IMR-90 (cell line): ENCODE results near the gene RHBDF1. TPM values are rescaled to one million over a fixed set of nuclear protein-coding genes. Genes with fewer than 3 reads are reported as not detected.

Experiments
- ATAC-seq: fragments of 200-7000 bp; cut with Tn5 transposase; 2 replicates; pipeline ENCODE4 v1.9.1; 2020; ENCODE audit warnings: low read depth, mild to moderate bottlenecking, moderate library complexity
- BruUV-seq: library from RNA; stranded (reverse); fragments of 400-500 nt; replicated peaks from 2 replicates; lab custom pipeline; 2021; lab: Mats Ljungman, UMichigan
- CTCF ChIA-PET: fragments of 300-600 bp; formaldehyde crosslinking; extraction: SDS; loops from one replicate; lab custom pipeline; 2021; ENCODE audit warnings: antibody characterized with exemption; lab: Yijun Ruan, JAX
- POLR2A ChIA-PET: fragments of 300-600 bp; sonication (Branson Sonifier 250); formaldehyde crosslinking; loops from one replicate; lab custom pipeline; 2022; ENCODE audit warnings: antibody characterized with exemption; ENCODE audit not compliant: unreplicated experiment; lab: Charles Lee
- DNase-seq: peaks from one replicate; pipeline ENCODE4 v3.0.0; 2013
- H2AFZ ChIP-seq: replicated peaks from 2 replicates; pipeline ENCODE3; 2013; ENCODE audit warnings: low read length, mild to moderate bottlenecking; ENCODE audit not compliant: poor library complexity
- H2AK5ac ChIP-seq: 2 replicates; pipeline ENCODE4 v1.6.1; 2013; ENCODE audit warnings: low read depth, low read length, inconsistent platforms
- H2AK9ac ChIP-seq: replicated peaks from 2 replicates; pipeline ENCODE3; 2013; ENCODE audit warnings: mild to moderate bottlenecking, low read depth, low read length, moderate library complexity; ENCODE audit not compliant: poor library complexity
- H2BK120ac ChIP-seq: 2 replicates; pipeline ENCODE4 v1.6.1; 2013; ENCODE audit warnings: low read depth, low read length, inconsistent platforms
- H2BK15ac ChIP-seq: 3 replicates; pipeline ENCODE4 v1.6.1; 2013; ENCODE audit warnings: low read depth, low read length, inconsistent platforms
- H2BK20ac ChIP-seq: 2 replicates; pipeline ENCODE4 v1.6.1; 2013; ENCODE audit warnings: low read depth, mild to moderate bottlenecking, inconsistent platforms, low read length, moderate library complexity
- H2BK5ac ChIP-seq: 2 replicates; pipeline ENCODE4 v1.6.1; 2013; ENCODE audit warnings: mild to moderate bottlenecking, low read depth, low read length, inconsistent platforms; ENCODE audit not compliant: poor library complexity, severe bottlenecking
- H3K14ac ChIP-seq: replicated peaks from 2 replicates; pipeline ENCODE4 v1.6.1; 2013; ENCODE audit warnings: low read depth, low read length, inconsistent platforms
- H3K18ac ChIP-seq: 2 replicates; pipeline ENCODE4 v1.6.1; 2013; ENCODE audit warnings: low read depth, low read length, control low read depth
- H3K23ac ChIP-seq: 2 replicates; pipeline ENCODE4 v1.6.1; 2013; ENCODE audit warnings: low read depth, low read length, inconsistent platforms
- H3K27ac ChIP-seq: 2 replicates; pipeline ENCODE4 v1.5.1; 2013; ENCODE audit warnings: mild to moderate bottlenecking, control low read depth, low read length; ENCODE audit not compliant: insufficient read depth
- H3K27me3 ChIP-seq: 2 replicates; pipeline ENCODE4 v1.6.1; 2013; ENCODE audit warnings: low read length; ENCODE audit not compliant: control insufficient read depth, insufficient read depth
- H3K36me3 ChIP-seq: 2 replicates; pipeline ENCODE4 v1.6.1; 2013; ENCODE audit warnings: low read length, mixed read lengths; ENCODE audit not compliant: control insufficient read depth, insufficient read depth
- H3K4ac ChIP-seq: 2 replicates; pipeline ENCODE4 v1.6.1; 2013; ENCODE audit warnings: low read depth, low read length, inconsistent platforms
- H3K4me1 ChIP-seq: 2 replicates; pipeline ENCODE4 v1.6.1; 2013; ENCODE audit warnings: low read length, mixed read lengths; ENCODE audit not compliant: control insufficient read depth, insufficient read depth
- H3K4me2 ChIP-seq: 2 replicates; pipeline ENCODE4 v1.6.1; 2013; ENCODE audit warnings: low read depth, mild to moderate bottlenecking, control low read depth, low read length, moderate library complexity
- H3K4me3 ChIP-seq: 2 replicates; pipeline ENCODE4 v1.5.1; 2013; ENCODE audit warnings: low read depth, mild to moderate bottlenecking, control low read depth, low read length, moderate library complexity; ENCODE audit not compliant: insufficient read depth
- H3K56ac ChIP-seq: 2 replicates; pipeline ENCODE4 v1.6.1; 2013; ENCODE audit warnings: low read length, inconsistent platforms; ENCODE audit not compliant: insufficient read depth; ENCODE audit errors: extremely low read depth
- H3K79me1 ChIP-seq, 2 experiments: 2 replicates each; pipeline ENCODE4 v1.6.1; 2013; ENCODE audit warnings: low read length in 2 of 2, inconsistent platforms in 1 of 2, low read depth in 1 of 2
- H3K9ac ChIP-seq: 2 replicates; pipeline ENCODE4 v1.6.1; 2013; ENCODE audit warnings: low read depth, low read length, control low read depth
- H3K9me1 ChIP-seq: 2 replicates; pipeline ENCODE4 v1.6.1; 2013; ENCODE audit warnings: low read length, inconsistent platforms; ENCODE audit not compliant: insufficient read depth
- H3K9me3 ChIP-seq: 2 replicates; pipeline ENCODE4 v1.6.1; 2013; ENCODE audit warnings: low read length; ENCODE audit not compliant: control insufficient read depth, insufficient read depth
- H4K20me1 ChIP-seq: 2 replicates; pipeline ENCODE4 v1.6.1; 2013; ENCODE audit warnings: low read length, inconsistent platforms; ENCODE audit not compliant: insufficient read depth
- H4K5ac ChIP-seq: 2 replicates; pipeline ENCODE4 v1.6.1; 2013; ENCODE audit warnings: mild to moderate bottlenecking, low read depth, low read length, control low read depth
- H4K8ac ChIP-seq, 2 experiments: 2 replicates each; pipeline ENCODE4 v1.6.1; 2013; ENCODE audit warnings: low read depth in 2 of 2, low read length in 2 of 2, control low read depth in 1 of 2, inconsistent platforms in 1 of 2
- H4K91ac ChIP-seq: 2 replicates; pipeline ENCODE4 v1.6.1; 2013; ENCODE audit warnings: low read depth, low read length, inconsistent platforms; ENCODE audit not compliant: insufficient read depth
- MXI1 ChIP-seq: IDR thresholded peaks from 2 replicates; pipeline ENCODE4 v1.6.1; 2012; ENCODE audit warnings: low read depth, mild to moderate bottlenecking, low read length, moderate library complexity, borderline replicate concordance
- RAD21 ChIP-seq: IDR thresholded peaks from 2 replicates; pipeline ENCODE4 v1.6.1; 2012; ENCODE audit warnings: low read length, improper control_type of control experiment
- WGBS, 2 experiments: methylation state at CpG; one replicate each; pipeline versions ENCODE4 v1.1.5 to v1.1.7; 2013; ENCODE audit warnings: missing lambda C conversion rate in 2 of 2; ENCODE audit not compliant: insufficient read length in 1 of 2; ENCODE audit errors: extremely low coverage in 2 of 2; 5-methylcytosine and 5-hydroxymethylcytosine counted together
- dilution Hi-C: fragments of 300-500 bp; cut with HindIII; formaldehyde crosslinking; loops from one replicate; pipeline ENCODE4 v1.14.3; 2018; ENCODE audit warnings: low sequenced_read_pairs; ENCODE audit not compliant: unreplicated experiment
- in situ Hi-C: fragments of 300-500 bp; cut with MboI; formaldehyde crosslinking; loops from 3 replicates; pipeline ENCODE4 v1.14.3; 2019; ENCODE audit warnings: low sequenced_read_pairs, inconsistent platforms, mixed read lengths
- intact Hi-C: fragments of 100-400 bp; cut with micrococcal nuclease; formaldehyde crosslinking; loops from 2 replicates; pipeline ENCODE4 v1.10.0; 2022
- microRNA-seq, 2 experiments: library from miRNA; stranded (forward) in 1 of 2; unstranded in 1 of 2; fragments of 10-50 nt in 1 of 2; fragments of <30 nt in 1 of 2; gene quantifications in 1 of 2; microRNA quantifications in 1 of 2; one replicate each; pipeline versions ENCODE3 to v1.1.0; 2013 to 2020; ENCODE audit not compliant: insufficient read depth in 1 of 2, insufficient read length in 1 of 2, unreplicated experiment in 1 of 2
- polyA plus RNA-seq, 3 experiments: library from polyadenylated mRNA; depleted of rRNA; stranded (reverse); fragments of >200 nt; gene quantifications; 2 replicates each; pipeline ENCODE4 v1.2.3, GENCODE V29; 2012; ENCODE audit warnings: low replicate concordance in 1 of 3
- small RNA-seq, 5 experiments: library from RNA; depleted of rRNA; stranded (forward); fragments of <200 nt; gene quantifications; one replicate each; pipeline ENCODE3, GENCODE V24; 2012
- total RNA-seq: library from RNA; depleted of rRNA; stranded (reverse); fragments of >200 nt; gene quantifications from 2 replicates; pipeline ENCODE4 v1.2.3, GENCODE V29; 2012; rRNA removed
- TF ChIP-seq, protein P1 (sequence below): fragments of 150-350 bp; IDR thresholded peaks from 2 replicates; pipeline ENCODE4 v1.6.1; 2016; ENCODE audit warnings: low read depth, mild to moderate bottlenecking, low read length, moderate library complexity, borderline replicate concordance
- TF ChIP-seq, protein P2 (sequence below): conservative IDR thresholded peaks from 2 replicates; pipeline ENCODE4 v1.5.1; 2012; ENCODE audit warnings: mild to moderate bottlenecking, low read depth, low read length, improper control_type of control experiment

The RHBDF1 gene
- total and polyA plus RNA-seq, 2 of the 4 experiments (the other 2 are of a cell fraction) = 13.8 to 86.6 TPM

DNA sequence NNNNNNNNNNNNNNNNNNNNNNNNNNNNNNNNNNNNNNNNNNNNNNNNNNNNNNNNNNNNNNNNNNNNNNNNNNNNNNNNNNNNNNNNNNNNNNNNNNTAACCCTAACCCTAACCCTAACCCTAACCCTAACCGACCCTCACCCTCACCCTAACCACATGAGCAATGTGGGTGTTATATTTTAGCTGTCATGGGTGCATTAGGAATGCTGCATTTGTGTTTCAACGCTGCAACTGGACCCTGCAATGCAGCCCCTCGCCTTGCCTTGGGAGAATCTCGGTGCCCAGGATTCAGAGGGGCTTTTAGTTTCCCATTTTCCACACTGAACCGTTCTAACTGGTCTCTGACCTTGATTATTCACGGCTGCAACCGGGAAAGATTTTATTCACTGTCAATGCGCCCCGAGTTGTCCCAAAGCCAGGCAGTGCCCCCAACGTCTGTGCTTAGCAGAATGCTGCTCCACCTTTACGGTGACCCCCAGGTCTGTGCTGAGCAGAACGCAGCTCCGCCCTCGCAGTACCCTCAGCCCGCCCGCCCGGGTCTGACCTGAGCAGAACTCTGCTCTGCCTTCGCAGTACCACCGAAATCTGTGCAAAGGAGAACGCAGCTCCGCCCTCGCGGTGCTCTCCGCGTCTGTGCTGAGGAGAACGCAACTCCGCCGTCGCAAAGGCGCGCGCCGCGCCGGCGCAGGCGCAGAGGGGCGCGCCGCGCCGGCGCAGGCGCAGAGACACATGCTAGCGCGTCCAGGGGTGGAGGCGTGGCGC, 62.3 kb downstream of the RHBDF1 start:
- ATAC-seq (peak; percentile 94), DNase-seq (no peak)
- Histone ChIP-seq H3K27me3 (no peaks in the 10 kb centered on the region), H4K91ac (no peak overlapping the region), H3K56ac (no peak overlapping the region), H3K18ac (no peak overlapping the region), H3K4me1 (no peaks in the 10 kb centered on the region), H3K9ac (no peak overlapping the region), H3K14ac (no peak overlapping the region), H3K9me1 (no peaks in the 10 kb centered on the region), H3K4ac (no peak overlapping the region), H3K36me3 (no peaks in the 10 kb centered on the region), H2BK5ac (no peak overlapping the region), H3K23ac (no peak overlapping the region), H4K8ac (0 out of 4 replicates have a peak overlapping the region, but pooled peaks of 1 of the 2 experiments have one; percentile 16), H3K4me2 (no peak overlapping the region), H3K79me1 (no peaks in the 10 kb centered on the region), H2AK9ac (no peak overlapping the region), H2BK15ac (no peak overlapping the region), H2BK20ac (no peak overlapping the region), H2AK5ac (no peak overlapping the region), H3K4me3 (peak overlapping the region; percentile 31), H3K27ac (no peak overlapping the region; the same call in 1 of the 2 replicates), H4K20me1 (no peaks in the 10 kb centered on the region), H2AFZ (no peak overlapping the region), H2BK120ac (no peak overlapping the region), H3K9me3 (no peaks in the 10 kb centered on the region), H4K5ac (no peak overlapping the region)
- POLR2A ChIA-PET = no interaction called here
- dilution Hi-C loops (no loop called here), intact Hi-C loops (no loop called here), in situ Hi-C loops (no loop called here)
- 82% methylated on average over 11 of the region's 48 CpGs; no CpG with 5 or more reads in 1 of the 2 experiments for WGBS, 2 experiments
- no peak for TF ChIP-seq RAD21
- TF ChIP-seq, protein P1, sequence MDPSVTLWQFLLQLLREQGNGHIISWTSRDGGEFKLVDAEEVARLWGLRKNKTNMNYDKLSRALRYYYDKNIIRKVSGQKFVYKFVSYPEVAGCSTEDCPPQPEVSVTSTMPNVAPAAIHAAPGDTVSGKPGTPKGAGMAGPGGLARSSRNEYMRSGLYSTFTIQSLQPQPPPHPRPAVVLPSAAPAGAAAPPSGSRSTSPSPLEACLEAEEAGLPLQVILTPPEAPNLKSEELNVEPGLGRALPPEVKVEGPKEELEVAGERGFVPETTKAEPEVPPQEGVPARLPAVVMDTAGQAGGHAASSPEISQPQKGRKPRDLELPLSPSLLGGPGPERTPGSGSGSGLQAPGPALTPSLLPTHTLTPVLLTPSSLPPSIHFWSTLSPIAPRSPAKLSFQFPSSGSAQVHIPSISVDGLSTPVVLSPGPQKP = no peak
- no peak for TF ChIP-seq MXI1
- TF ChIP-seq, protein P2, sequence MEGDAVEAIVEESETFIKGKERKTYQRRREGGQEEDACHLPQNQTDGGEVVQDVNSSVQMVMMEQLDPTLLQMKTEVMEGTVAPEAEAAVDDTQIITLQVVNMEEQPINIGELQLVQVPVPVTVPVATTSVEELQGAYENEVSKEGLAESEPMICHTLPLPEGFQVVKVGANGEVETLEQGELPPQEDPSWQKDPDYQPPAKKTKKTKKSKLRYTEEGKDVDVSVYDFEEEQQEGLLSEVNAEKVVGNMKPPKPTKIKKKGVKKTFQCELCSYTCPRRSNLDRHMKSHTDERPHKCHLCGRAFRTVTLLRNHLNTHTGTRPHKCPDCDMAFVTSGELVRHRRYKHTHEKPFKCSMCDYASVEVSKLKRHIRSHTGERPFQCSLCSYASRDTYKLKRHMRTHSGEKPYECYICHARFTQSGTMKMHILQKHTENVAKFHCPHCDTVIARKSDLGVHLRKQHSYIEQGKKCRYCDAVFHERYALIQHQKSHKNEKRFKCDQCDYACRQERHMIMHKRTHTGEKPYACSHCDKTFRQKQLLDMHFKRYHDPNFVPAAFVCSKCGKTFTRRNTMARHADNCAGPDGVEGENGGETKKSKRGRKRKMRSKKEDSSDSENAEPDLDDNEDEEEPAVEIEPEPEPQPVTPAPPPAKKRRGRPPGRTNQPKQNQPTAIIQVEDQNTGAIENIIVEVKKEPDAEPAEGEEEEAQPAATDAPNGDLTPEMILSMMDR = no peak
- no TSS peak for BruUV-seq
- CTCF ChIA-PET = no interaction called here

Small RNA genes within 50 kb of the gene (microRNA-seq; reads per million reads assigned to microRNA genes)
- gene MIR6859-4 (ENCODE audit: insufficient read depth in 1 of 2, insufficient read length in 1 of 2, unreplicated experiment in 1 of 2) = 0 reads per million in 2 experiments
- gene Z69720.2 (ENCODE audit: insufficient read depth, insufficient read length) = not detected

Small RNA genes within 50 kb of the gene (small RNA-seq; reads per million reads assigned to genes)
- gene MIR6859-4 (0 reads per million in 5 experiments), gene Z69720.2 (0 reads per million in 5 experiments)

Other genes with a start within 250 kb of the RHBDF1 start
- 9.0 and 10.6 TPM in 2 replicates for gene POLR3K, start 19.0 kb downstream of the RHBDF1 start, total RNA-seq
- 39.1 and 39.5 TPM in 2 replicates for gene POLR3K, start 19.0 kb downstream of the RHBDF1 start, polyA plus RNA-seq (2012; rRNA removed)
- gene SNRNP25, start 18.8 kb downstream of the RHBDF1 start, total RNA-seq = 63.3 and 88.0 TPM in 2 replicates
- gene SNRNP25, start 18.8 kb downstream of the RHBDF1 start, polyA plus RNA-seq (2012; rRNA removed) = 67.2 and 73.7 TPM in 2 replicates
- gene MPG, start 5.6 kb upstream of the RHBDF1 start, total RNA-seq = 66.7 and 74.2 TPM in 2 replicates
- gene MPG, start 5.6 kb upstream of the RHBDF1 start, polyA plus RNA-seq (2012; rRNA removed) = 135 and 155 TPM in 2 replicates
- gene NPRL3, start 66.0 kb upstream of the RHBDF1 start, total RNA-seq = 3.9 and 5.7 TPM in 2 replicates
- 42.4 and 44.0 TPM in 2 replicates for gene NPRL3, start 66.0 kb upstream of the RHBDF1 start, polyA plus RNA-seq (2012; rRNA removed)
- not detected in 2 replicates for gene HBZ, start 80.0 kb upstream of the RHBDF1 start, total RNA-seq
- gene HBZ, start 80.0 kb upstream of the RHBDF1 start, polyA plus RNA-seq (2012; rRNA removed) = not detected in 2 replicates
- not detected in 2 replicates for gene HBM, start 93.3 kb upstream of the RHBDF1 start, total RNA-seq
- gene HBM, start 93.3 kb upstream of the RHBDF1 start, polyA plus RNA-seq (2012; rRNA removed) = not detected in 2 replicates
- gene HBA2, start 100.2 kb upstream of the RHBDF1 start, total RNA-seq = not detected in 2 replicates
- not detected in 2 replicates for gene HBA2, start 100.2 kb upstream of the RHBDF1 start, polyA plus RNA-seq (2012; rRNA removed)
- not detected in 2 replicates for gene HBA1, start 104.0 kb upstream of the RHBDF1 start, total RNA-seq
- gene HBA1, start 104.0 kb upstream of the RHBDF1 start, polyA plus RNA-seq (2012; rRNA removed) = 0.21 TPM in 1 of 2 replicates, not detected in the other
- not detected in 2 replicates for gene HBQ1, start 107.8 kb upstream of the RHBDF1 start, total RNA-seq
- gene HBQ1, start 107.8 kb upstream of the RHBDF1 start, polyA plus RNA-seq (2012; rRNA removed) = 0.92 and 1.7 TPM in 2 replicates
- gene LUC7L, start 156.8 kb upstream of the RHBDF1 start, total RNA-seq = 21.5 and 33.3 TPM in 2 replicates
- gene LUC7L, start 156.8 kb upstream of the RHBDF1 start, polyA plus RNA-seq (2012; rRNA removed) = 52.8 and 55.6 TPM in 2 replicates
- 27.5 and 30.3 TPM in 2 replicates for gene FAM234A, start 162.2 kb upstream of the RHBDF1 start, total RNA-seq
- gene FAM234A, start 162.2 kb upstream of the RHBDF1 start, polyA plus RNA-seq (2012; rRNA removed) = 60.5 and 64.2 TPM in 2 replicates
- under 0.01 TPM in 2 replicates for gene RGS11, start 203.3 kb upstream of the RHBDF1 start, total RNA-seq
- 0.48 and 0.49 TPM in 2 replicates for gene RGS11, start 203.3 kb upstream of the RHBDF1 start, polyA plus RNA-seq (2012; rRNA removed)
- 0.36 TPM in 1 of 2 replicates, not detected in the other for gene ARHGDIG, start 208.0 kb upstream of the RHBDF1 start, total RNA-seq
- gene ARHGDIG, start 208.0 kb upstream of the RHBDF1 start, polyA plus RNA-seq (2012; rRNA removed) = 0.16 and 0.24 TPM in 2 replicates
- gene PDIA2, start 210.5 kb upstream of the RHBDF1 start, total RNA-seq = 0.28 TPM in 1 of 2 replicates, not detected in the other
- gene PDIA2, start 210.5 kb upstream of the RHBDF1 start, polyA plus RNA-seq (2012; rRNA removed) = 0.17 and 0.32 TPM in 2 replicates